RWPE2 (cell line): ENCODE results near the gene SORCS2.
A peak's percentile ranks its signal among the peaks of the same experiment; 100 is the strongest.
"Not testable (repeated sequence)": the region's sequence is repeated elsewhere in the genome, so short reads cannot be mapped to it uniquely, and the experiment has no call there.

Experiments
- ATAC-seq: fragments of 200-7000 bp; cut with Tn5 transposase; 3 replicates; pipeline ENCODE4 v1.9.1; 2021; ENCODE audit warnings: low read depth
- DNase-seq: peaks from one replicate; pipeline ENCODE4 v3.0.0-alpha.2; 2020; ENCODE audit warnings: low spot score
- H3K27ac ChIP-seq: fragments of 450-650 bp; 2 replicates; pipeline ENCODE4 v1.5.1; 2017; ENCODE audit warnings: mild to moderate bottlenecking; ENCODE audit not compliant: poor library complexity, severe bottlenecking
- H3K27me3 ChIP-seq: fragments of 250-450 bp; sonication (Bioruptor Pico); 2 replicates; pipeline ENCODE4 v1.5.1; 2021; ENCODE audit warnings: mild to moderate bottlenecking, moderate library complexity; ENCODE audit not compliant: insufficient read depth, poor library complexity, severe bottlenecking
- H3K36me3 ChIP-seq: fragments of 250-450 bp; sonication (Bioruptor Pico); 2 replicates; pipeline ENCODE4 v1.5.1; 2020; ENCODE audit warnings: low read depth, mild to moderate bottlenecking, moderate library complexity
- H3K4me1 ChIP-seq: fragments of 250-450 bp; sonication (Bioruptor Pico); 2 replicates; pipeline ENCODE4 v1.5.1; 2021; ENCODE audit warnings: mild to moderate bottlenecking, moderate library complexity; ENCODE audit not compliant: insufficient read depth, poor library complexity, severe bottlenecking
- H3K4me3 ChIP-seq: fragments of 250-450 bp; sonication (Bioruptor Pico); 2 replicates; pipeline ENCODE4 v1.5.1; 2021; ENCODE audit warnings: mild to moderate bottlenecking, moderate library complexity; ENCODE audit not compliant: severe bottlenecking
- H3K9me3 ChIP-seq: fragments of 250-450 bp; sonication (Bioruptor Pico); 2 replicates; pipeline ENCODE4 v1.5.1; 2021; ENCODE audit warnings: mild to moderate bottlenecking, moderate library complexity; ENCODE audit not compliant: severe bottlenecking
- CTCF ChIP-seq: fragments of 450-650 bp; IDR thresholded peaks from one replicate; pipeline ENCODE4 v1.5.1; 2017; ENCODE audit warnings: mild to moderate bottlenecking, moderate library complexity; ENCODE audit not compliant: poor library complexity, severe bottlenecking

Gene SORCS2

GRCh38 chr4:7212101-7212674 lies 19.9 kb downstream of the SORCS2 start:
- TF ChIP-seq CTCF: no peak
- no peaks in the 10 kb centered on the region for H3K9me3 ChIP-seq
- DNase-seq (no peak), ATAC-seq (no peak)
- no peaks in the 10 kb centered on the region for H3K36me3 ChIP-seq
- H3K4me1 ChIP-seq: peaks cover 30% of the 10 kb centered on the region
- H3K27ac ChIP-seq: peak overlapping the region; percentile 47
- H3K27me3 ChIP-seq: no peaks in the 10 kb centered on the region
- no peak overlapping the region for H3K4me3 ChIP-seq

- Histone ChIP-seq H3K4me3 (no peak overlapping the region), H3K36me3 (no peaks in the 10 kb centered on the region), H3K27ac (peak overlapping the region; percentile 47), H3K4me1 (peaks cover 33% of the 10 kb centered on the region), H3K27me3 (no peaks in the 10 kb centered on the region), H3K9me3 (no peaks in the 10 kb centered on the region)
- ATAC-seq (no peak), DNase-seq (no peak)
- TF ChIP-seq CTCF: no peak
Observed at GRCh38 chr4:7212921-7213320, 20.6 kb downstream of the SORCS2 start.

GRCh38 chr4:7213807-7214206 lies 21.5 kb downstream of the SORCS2 start:
- Histone ChIP-seq H3K9me3 (no peaks in the 10 kb centered on the region), H3K27ac (no peak overlapping the region), H3K4me3 (no peak overlapping the region), H3K4me1 (peaks cover 33% of the 10 kb centered on the region), H3K36me3 (no peaks in the 10 kb centered on the region), H3K27me3 (no peaks in the 10 kb centered on the region)
- DNase-seq: no peak
- no peak for TF ChIP-seq CTCF
- no peak for ATAC-seq

- Histone ChIP-seq H3K9me3 (no peaks in the 10 kb centered on the region), H3K27me3 (no peaks in the 10 kb centered on the region), H3K36me3 (no peaks in the 10 kb centered on the region), H3K27ac (no peak overlapping the region), H3K4me1 (peaks cover 33% of the 10 kb centered on the region), H3K4me3 (no peak overlapping the region)
- DNase-seq (no peak), ATAC-seq (no peak)
- TF ChIP-seq CTCF: no peak
Observed at GRCh38 chr4:7214359-7214758, 22.0 kb downstream of the SORCS2 start.

- peaks cover 33% of the 10 kb centered on the region for H3K4me1 ChIP-seq
- not testable (repeated sequence) for H3K4me3 ChIP-seq, H3K27ac ChIP-seq, H3K27me3 ChIP-seq, H3K9me3 ChIP-seq, H3K36me3 ChIP-seq, DNase-seq, ATAC-seq
Observed at GRCh38 chr4:7215187-7215586, 22.8 kb downstream of the SORCS2 start.
